Stimulated activated CD8-positive, alpha-beta memory T cell treated with anti-CD3 and anti-CD28 coated beads, Interleukin-4, amount 100 ng/mL, for 1 hour (primary cell): Measurements from ENCODE around the gene EXOC4.
"Not testable (repeated sequence)": the region's sequence is repeated elsewhere in the genome, so short reads cannot be mapped to it uniquely, and the experiment has no call there.

Source experiments
- DNase-seq, 2 donors: peaks; one replicate each; pipeline ENCODE4 v3.0.0-alpha.2; 2020; ENCODE audit warnings: low read depth in 2 of 2, low spot score in 1 of 2

EXOC4 gene

GRCh38 chr7:133252858-133253518, at the start of gene EXOC4:
EXOC4 (plus strand) TSS chr7:133253078.
- DNase-seq: peak; percentile 62 to 84

GRCh38 chr7:133203490-133203889, 49.4 kb upstream of the EXOC4 start:
- DNase-seq: no peak

GRCh38 chr7:133207687-133208086, 45.2 kb upstream of the EXOC4 start:
- no peak for DNase-seq

- not testable (repeated sequence) for DNase-seq
Measured at GRCh38 chr7:133210817-133211216, 42.1 kb upstream of the EXOC4 start.

- DNase-seq: not testable (repeated sequence)
Measured at GRCh38 chr7:133213772-133214171, 39.1 kb upstream of the EXOC4 start.

DNA sequence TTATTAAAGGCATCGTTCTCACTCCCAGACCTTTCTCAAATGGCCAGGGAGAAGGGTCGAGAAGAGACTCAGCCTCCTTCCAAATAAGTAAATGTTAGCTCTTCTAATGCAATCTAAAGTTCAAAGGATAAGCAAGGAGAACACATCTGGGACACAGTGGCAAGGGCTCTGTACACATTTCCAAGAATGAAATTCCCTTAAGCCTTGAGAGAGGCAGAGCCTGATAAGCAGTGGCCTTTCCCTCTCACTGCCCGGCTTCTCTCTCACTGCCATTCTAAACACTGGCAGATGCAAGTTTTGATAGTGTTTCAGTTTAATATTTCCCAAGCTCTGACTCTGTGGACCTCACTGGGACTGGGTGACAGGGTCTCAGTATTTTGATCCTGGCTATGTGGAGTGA, 35.1 kb upstream of the EXOC4 start:
- no peak for DNase-seq

GRCh38 chr7:133230591-133231194, 22.2 kb upstream of the EXOC4 start:
- peak in 1 of 2 donors; percentile 9 for DNase-seq

- DNase-seq: no peak
Measured at GRCh38 chr7:133233142-133233541, 19.7 kb upstream of the EXOC4 start.

GRCh38 chr7:133234961-133235875, 17.7 kb upstream of the EXOC4 start:
- no peak for DNase-seq

DNA sequence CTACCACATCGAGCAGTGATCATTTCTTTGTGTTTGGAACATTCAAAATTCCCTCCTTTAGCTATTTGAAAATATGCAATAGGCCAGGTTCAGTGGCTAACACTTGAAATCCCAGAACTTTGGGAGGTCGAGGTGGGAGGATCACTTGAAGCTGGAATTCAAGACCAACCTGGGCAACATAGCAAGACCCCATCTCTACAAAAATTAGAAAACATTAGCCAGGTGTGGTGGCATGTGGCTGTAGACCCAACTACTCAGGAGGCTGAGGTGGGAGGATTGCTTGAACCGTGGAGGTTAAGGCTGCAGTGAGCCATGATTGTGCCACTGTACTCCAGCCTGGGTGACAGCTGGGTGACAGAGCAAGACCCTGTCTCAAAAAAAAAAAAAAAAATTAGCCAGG, 15.3 kb upstream of the EXOC4 start:
- no peak for DNase-seq

GRCh38 chr7:133240302-133240701, 12.6 kb upstream of the EXOC4 start:
- no peak for DNase-seq

GRCh38 chr7:133246558-133246957, 6.3 kb upstream of the EXOC4 start:
- no peak for DNase-seq

- no peak for DNase-seq
Measured at GRCh38 chr7:133248901-133249300, 4.0 kb upstream of the EXOC4 start.

- DNase-seq: no peak
Measured at GRCh38 chr7:133252506-133252857, 396 bp upstream of the EXOC4 start.

DNA sequence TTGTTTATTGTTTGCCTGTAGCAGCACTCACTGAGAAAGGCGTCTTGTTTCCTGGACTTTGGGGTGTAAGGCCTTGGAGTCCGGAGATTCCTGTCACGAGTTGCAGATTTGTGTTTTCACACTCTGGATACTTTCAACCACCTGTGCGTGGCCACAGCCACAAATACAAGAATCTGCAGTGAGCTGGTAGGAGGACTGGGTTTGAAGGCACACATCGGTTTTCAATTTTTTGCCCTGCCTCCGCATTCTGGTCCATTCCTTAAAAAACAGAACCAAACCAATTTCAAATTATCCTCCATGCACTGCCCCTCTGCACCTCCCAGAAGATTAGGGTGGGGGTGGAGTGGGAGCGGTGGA, 619 bp downstream of the EXOC4 start:
- no peak for DNase-seq

DNA sequence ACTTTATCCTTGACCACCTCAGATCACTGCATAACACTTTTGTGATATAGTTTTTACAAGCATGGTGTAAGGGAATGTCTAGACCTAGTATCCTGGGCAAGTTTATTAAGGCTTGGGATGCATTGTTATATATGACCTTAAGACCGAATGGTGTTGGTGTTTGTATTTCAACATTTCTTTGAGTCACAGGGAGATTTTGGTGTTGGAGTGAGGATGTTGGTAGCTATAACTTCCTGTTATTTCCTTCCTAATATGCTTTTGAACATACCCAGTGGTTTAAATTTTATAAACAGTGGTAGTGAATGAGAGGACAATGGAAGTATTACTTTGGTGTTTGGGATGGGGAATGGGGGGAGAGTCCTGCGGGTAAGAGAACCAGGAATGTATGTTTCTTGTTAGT, 2.6 kb downstream of the EXOC4 start:
- DNase-seq: no peak

- no peak for DNase-seq
Measured at GRCh38 chr7:133258174-133258573, 5.3 kb downstream of the EXOC4 start.

DNA sequence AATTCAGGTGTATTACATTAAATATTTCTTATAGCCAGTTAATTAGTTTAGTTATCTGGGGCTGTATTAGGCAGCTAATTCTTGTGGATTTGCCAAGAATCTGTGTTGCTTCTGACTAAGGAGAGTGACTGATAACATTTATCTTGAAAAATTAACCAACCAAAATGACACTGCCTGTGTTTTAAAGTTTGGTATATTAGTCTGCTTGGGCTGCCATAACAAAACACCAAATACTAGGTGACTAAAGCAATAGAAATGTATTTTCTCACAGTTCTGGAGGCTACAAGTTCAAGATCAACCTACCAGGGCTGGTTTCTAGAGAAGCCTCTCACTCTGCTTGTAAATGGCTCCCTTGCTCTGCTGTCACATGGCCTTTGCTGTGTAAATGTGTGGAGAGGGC, 12.9 kb downstream of the EXOC4 start:
- DNase-seq: no peak

- DNase-seq: no peak
Measured at GRCh38 chr7:133268355-133268754, 15.5 kb downstream of the EXOC4 start.

GRCh38 chr7:133272336-133272735, 19.5 kb downstream of the EXOC4 start:
- no peak for DNase-seq

- DNase-seq: no peak
Measured at GRCh38 chr7:133273227-133273626, 20.3 kb downstream of the EXOC4 start.

- no peak for DNase-seq
Measured at GRCh38 chr7:133274265-133274664, 21.4 kb downstream of the EXOC4 start.
